ENCODE data around the gene FBXO44.

DNA sequence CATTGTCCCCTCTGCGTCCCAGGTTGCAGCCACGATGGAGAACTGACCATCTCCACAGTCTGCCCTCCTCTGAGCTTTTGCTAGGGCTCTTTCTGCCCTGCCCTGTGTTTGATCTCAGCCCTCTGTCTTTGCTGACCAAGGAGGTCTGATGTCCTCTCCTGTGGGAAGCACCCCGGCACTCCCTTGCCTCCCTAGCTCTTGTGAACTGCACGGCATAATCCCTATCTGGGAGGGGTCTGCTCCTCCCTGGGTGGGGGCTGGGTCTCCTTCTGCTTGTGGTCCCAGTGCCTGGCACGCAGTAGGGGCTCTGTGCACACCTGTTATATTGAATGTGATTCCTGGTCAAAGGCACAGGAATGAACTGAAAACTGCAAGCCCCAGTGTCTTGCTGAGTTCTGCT lies 39.2 kb downstream of the FBXO44 start:
- TF ChIP-seq CTCF (conservative IDR thresholded peaks at IDR 0.05 in 1 of 2, IDR thresholded peaks at IDR 0.05 in 1 of 2; ENCODE audit: low read depth in 1 of 2, low read length in 2 of 2) (no peak), EZH2 (IDR thresholded peaks at IDR 0.05; ENCODE audit: low read length, missing control alignments) (peak; percentile 44)
